Gastrocnemius medialis (tissue), 4 donors: ENCODE data around the gene ATP6V1B1. TPM values are rescaled to one million over a fixed set of nuclear protein-coding genes. Genes with fewer than 3 reads are reported as not detected.

Experiments used
- ATAC-seq, 2 donors: fragments of 150-250 bp; one replicate each; pipeline ENCODE4 v1.9.1; 2016
- DNase-seq, 2 donors: peaks; one replicate each; pipeline ENCODE4 v3.0.0-alpha.2; 2019
- H3K27ac ChIP-seq, 4 donors: fragments of 200-600 bp; sonication (generic); 1 replicate in 1 of 4; 2 replicates in 3 of 4; pipeline ENCODE4 v1.5.1; 2016 to 2018; ENCODE audit warnings: mild to moderate bottlenecking in 2 of 4, moderate library complexity in 1 of 4
- H3K27me3 ChIP-seq, 3 donors: fragments of 200-600 bp; sonication (generic) in 2 of 3; 1 replicate in 1 of 3; 2 replicates in 2 of 3; pipeline versions ENCODE4 v1.5.1 to v1.6.0; 2016 to 2019; ENCODE audit warnings: mild to moderate bottlenecking in 1 of 3, moderate library complexity in 1 of 3
- H3K36me3 ChIP-seq, 2 donors: fragments of 200-600 bp; sonication (generic) in 1 of 2; one replicate each; pipeline ENCODE4 v1.5.1; 2017 to 2018
- H3K4me1 ChIP-seq, 2 donors: fragments of 200-600 bp; sonication (generic) in 1 of 2; one replicate each; pipeline ENCODE4 v1.5.1; 2016 to 2017; ENCODE audit warnings: mild to moderate bottlenecking in 2 of 2
- H3K4me3 ChIP-seq, 4 donors: fragments of 200-600 bp; sonication (generic) in 3 of 4; 1 replicate in 1 of 4; 2 replicates in 3 of 4; pipeline ENCODE4 v1.5.1; 2016 to 2019; ENCODE audit warnings: mild to moderate bottlenecking in 2 of 4
- H3K9me3 ChIP-seq, 3 donors: fragments of 200-600 bp; sonication (generic) in 2 of 3; 1 replicate in 1 of 3; 2 replicates in 2 of 3; pipeline ENCODE4 v1.5.1; 2016 to 2019
- POLR2A ChIP-seq, 2 donors: fragments of 450-650 bp; IDR thresholded peaks; one replicate each; pipeline ENCODE4 v1.6.1; 2017; ENCODE audit warnings: antibody characterized with exemption in 2 of 2, mild to moderate bottlenecking in 2 of 2, moderate library complexity in 2 of 2
- in situ Hi-C, 4 donors: fragments of 200-750 bp; cut with MboI; loops; one replicate each; pipeline versions ENCODE4 v1.15.0 to v1.8.0; 2017; ENCODE audit warnings: low sequenced_read_pairs in 4 of 4
- intact Hi-C: fragments of 100-400 bp; cut with DNase I; formaldehyde crosslinking; loops from one replicate; pipeline ENCODE4 v1.15.1; 2023; ENCODE audit warnings: low total_unique reads
- total RNA-seq, 4 donors: library from RNA; depleted of rRNA; stranded (reverse); fragments of >200 nt; gene quantifications; one replicate each; pipeline versions ENCODE4 v1.1.0 to v1.2.3, GENCODE V29; 2016
- TF ChIP-seq, protein P1 (sequence below), 5 experiments: fragments of 450-650 bp in 3 of 5; fragments of 200-600 bp in 2 of 5; sonication (generic) in 2 of 5; IDR thresholded peaks in 4 of 5; conservative IDR thresholded peaks in 1 of 5; 1 replicate in 4 of 5; 2 replicates in 1 of 5; pipeline ENCODE4 v1.5.1; 2016 to 2019; ENCODE audit warnings: antibody characterized with exemption in 5 of 5, mild to moderate bottlenecking in 3 of 5, moderate library complexity in 3 of 5

The ATP6V1B1 gene
- total RNA-seq, 4 donors from 2014 or later, result 2.3 TPM; not detected in 3

DNA sequence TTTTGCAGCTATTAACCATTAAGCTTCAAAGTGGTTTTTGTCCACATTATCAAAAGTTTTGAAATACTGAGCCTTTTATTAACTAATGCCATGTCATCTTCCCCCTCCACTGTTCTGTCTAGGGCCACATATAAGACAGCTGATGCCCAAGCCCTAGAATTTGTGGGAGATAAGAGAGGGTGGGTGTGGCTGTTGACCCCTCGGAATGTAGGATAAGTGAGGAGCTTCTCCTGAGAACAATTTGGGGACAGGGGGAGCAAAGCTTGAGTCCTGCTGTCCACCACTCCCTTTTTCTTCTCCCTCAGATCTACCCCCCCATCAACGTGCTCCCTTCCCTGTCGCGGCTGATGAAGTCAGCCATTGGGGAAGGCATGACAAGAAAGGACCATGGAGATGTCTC lies 28.4 kb downstream of the ATP6V1B1 start:
- intact Hi-C loops (loop anchor here (2.0 kb wide), 1 partner anchor 31 kb away; the partner anchor contains the start of gene TEX261), in situ Hi-C loops (no loop called here)
- H3K27ac ChIP-seq, result no peak overlapping the region
- TF ChIP-seq POLR2A (IDR thresholded peaks at IDR 0.05), result no peak
- H3K4me3 ChIP-seq, result no peak overlapping the region
- no peak for DNase-seq
- H3K4me1 ChIP-seq, result peaks cover 0 to 3% of the 10 kb centered on the region in 2 donors
- ATAC-seq, result no peak
- no peaks in the 10 kb centered on the region for H3K36me3 ChIP-seq
- peaks cover 19 to 22% (median 20%) of the 10 kb centered on the region in 3 donors for H3K27me3 ChIP-seq
- H3K9me3 ChIP-seq, result no peaks in the 10 kb centered on the region

DNA sequence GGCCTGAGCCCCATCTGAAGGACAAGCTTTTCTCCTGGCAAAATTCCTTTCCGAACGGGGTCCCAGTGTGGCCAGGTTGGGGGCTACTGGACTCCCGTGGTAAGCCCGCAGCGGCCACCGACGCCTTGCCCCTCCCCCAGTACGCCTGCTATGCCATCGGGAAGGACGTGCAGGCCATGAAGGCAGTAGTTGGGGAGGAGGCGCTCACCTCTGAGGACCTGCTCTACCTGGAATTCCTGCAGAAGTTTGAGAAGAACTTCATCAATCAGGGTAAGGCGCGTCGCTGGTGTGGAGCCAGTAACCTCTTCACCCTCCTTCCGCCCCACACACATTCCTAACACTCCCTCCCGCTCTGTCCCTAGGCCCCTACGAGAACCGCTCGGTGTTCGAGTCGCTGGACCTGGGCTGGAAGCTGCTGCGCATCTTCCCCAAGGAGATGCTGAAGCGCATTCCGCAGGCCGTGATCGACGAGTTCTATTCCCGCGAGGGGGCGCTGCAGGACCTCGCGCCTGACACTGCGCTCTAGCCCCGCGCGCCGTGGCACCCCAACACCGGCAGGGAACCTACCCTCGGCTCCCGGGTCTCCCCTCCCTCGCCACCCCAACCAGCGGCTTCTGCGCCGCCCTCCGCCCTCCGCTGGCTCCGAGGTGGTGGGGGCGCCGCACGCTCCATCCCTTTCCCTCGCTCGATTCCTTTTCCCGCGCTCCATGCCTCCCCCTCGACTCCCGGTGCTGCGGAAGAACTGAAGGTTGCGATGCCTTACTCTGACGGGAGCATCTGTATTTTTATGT lies 29.1 kb downstream of the ATP6V1B1 start:
- peak overlapping the region; percentile 44 to 54 (median 50) for H3K4me3 ChIP-seq
- H3K36me3 ChIP-seq, result no peaks in the 10 kb centered on the region
- no peaks in the 10 kb centered on the region for H3K9me3 ChIP-seq
- TF ChIP-seq POLR2A (IDR thresholded peaks at IDR 0.05), result no peak
- TF ChIP-seq, protein P1, sequence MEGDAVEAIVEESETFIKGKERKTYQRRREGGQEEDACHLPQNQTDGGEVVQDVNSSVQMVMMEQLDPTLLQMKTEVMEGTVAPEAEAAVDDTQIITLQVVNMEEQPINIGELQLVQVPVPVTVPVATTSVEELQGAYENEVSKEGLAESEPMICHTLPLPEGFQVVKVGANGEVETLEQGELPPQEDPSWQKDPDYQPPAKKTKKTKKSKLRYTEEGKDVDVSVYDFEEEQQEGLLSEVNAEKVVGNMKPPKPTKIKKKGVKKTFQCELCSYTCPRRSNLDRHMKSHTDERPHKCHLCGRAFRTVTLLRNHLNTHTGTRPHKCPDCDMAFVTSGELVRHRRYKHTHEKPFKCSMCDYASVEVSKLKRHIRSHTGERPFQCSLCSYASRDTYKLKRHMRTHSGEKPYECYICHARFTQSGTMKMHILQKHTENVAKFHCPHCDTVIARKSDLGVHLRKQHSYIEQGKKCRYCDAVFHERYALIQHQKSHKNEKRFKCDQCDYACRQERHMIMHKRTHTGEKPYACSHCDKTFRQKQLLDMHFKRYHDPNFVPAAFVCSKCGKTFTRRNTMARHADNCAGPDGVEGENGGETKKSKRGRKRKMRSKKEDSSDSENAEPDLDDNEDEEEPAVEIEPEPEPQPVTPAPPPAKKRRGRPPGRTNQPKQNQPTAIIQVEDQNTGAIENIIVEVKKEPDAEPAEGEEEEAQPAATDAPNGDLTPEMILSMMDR (IDR thresholded peaks at IDR 0.05 in 4 of 5, conservative IDR thresholded peaks at IDR 0.05 in 1 of 5), result peak; percentile 27 to 76 (median 62)
- H3K27ac ChIP-seq, result no peak overlapping the region
- ATAC-seq (peak; percentile 45 to 53), DNase-seq (peak in 1 of 2 donors; percentile 23)
- H3K27me3 ChIP-seq, result peaks cover 19 to 22% (median 20%) of the 10 kb centered on the region in 3 donors
- in situ Hi-C loops, result no loop called here
- H3K4me1 ChIP-seq, result peaks cover 0 to 3% of the 10 kb centered on the region in 2 donors
- intact Hi-C loops, result loop anchor here (2.0 kb wide), 1 partner anchor 30 kb away; the partner anchor contains the start of gene TEX261

DNA sequence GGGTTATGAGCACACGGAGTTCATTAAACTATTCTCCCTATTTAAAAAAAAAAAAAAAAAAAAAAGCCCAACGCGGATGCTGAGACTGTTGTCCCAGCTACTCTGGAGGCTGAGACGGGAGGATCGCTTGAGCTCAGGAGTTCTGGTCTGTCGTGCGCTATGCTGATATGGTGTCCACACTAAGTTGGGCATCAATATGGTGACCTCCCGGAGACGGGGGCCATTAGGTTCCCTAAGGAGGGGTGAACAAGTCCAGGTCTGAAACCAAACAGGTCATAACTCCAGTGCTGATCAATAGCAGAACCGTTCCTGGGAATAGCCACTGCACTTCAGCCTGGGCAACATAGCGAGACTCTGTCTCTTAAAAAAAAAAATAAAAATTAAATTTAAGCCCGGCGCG lies 29.8 kb downstream of the ATP6V1B1 start:
- peaks cover 19 to 21% (median 20%) of the 10 kb centered on the region in 3 donors for H3K27me3 ChIP-seq
- DNase-seq (no peak), ATAC-seq (no peak)
- no peak for TF ChIP-seq POLR2A (IDR thresholded peaks at IDR 0.05)
- TF ChIP-seq, protein P1 (IDR thresholded peaks at IDR 0.05 in 4 of 5, conservative IDR thresholded peaks at IDR 0.05 in 1 of 5), result no peak
- intact Hi-C loops, result loop anchor here (2.0 kb wide), 1 partner anchor 29 kb away; the partner anchor contains the start of gene TEX261
- H3K4me3 ChIP-seq, result peak overlapping the region in 2 of 4 donors; percentile 47 to 54
- no peak overlapping the region for H3K27ac ChIP-seq
- no peaks in the 10 kb centered on the region for H3K9me3 ChIP-seq
- in situ Hi-C loops, result no loop called here
- H3K4me1 ChIP-seq, result peaks cover 0 to 3% of the 10 kb centered on the region in 2 donors
- H3K36me3 ChIP-seq, result no peaks in the 10 kb centered on the region

DNA sequence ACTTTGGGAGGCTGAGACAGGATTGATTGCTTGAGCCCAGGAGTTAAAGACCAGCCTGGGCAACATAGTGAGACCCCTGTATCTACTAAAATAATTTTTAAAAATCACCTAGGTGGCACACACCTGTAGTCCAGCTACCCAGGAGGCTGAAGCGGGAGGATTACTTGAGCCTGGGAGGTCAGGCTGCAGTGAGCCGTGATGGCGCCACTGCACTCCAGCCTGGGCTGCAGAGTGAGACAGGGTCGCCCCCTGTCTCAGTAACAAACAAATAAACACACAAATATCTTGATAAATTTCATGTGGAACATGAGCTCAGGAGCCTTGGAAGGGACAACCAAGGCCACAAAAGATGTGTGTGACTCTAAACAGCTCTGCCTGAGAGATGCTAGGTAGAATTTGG lies 31.0 kb downstream of the ATP6V1B1 start:
- H3K27me3 ChIP-seq, result peaks cover 19 to 23% (median 20%) of the 10 kb centered on the region in 3 donors
- DNase-seq, result no peak
- no peak for ATAC-seq
- intact Hi-C loops (no loop called here), in situ Hi-C loops (no loop called here)
- no peak overlapping the region for H3K4me3 ChIP-seq
- no peak for TF ChIP-seq POLR2A (IDR thresholded peaks at IDR 0.05)
- TF ChIP-seq, protein P1 (IDR thresholded peaks at IDR 0.05 in 4 of 5, conservative IDR thresholded peaks at IDR 0.05 in 1 of 5), result no peak
- H3K27ac ChIP-seq, result no peak overlapping the region
- no peaks in the 10 kb centered on the region for H3K9me3 ChIP-seq
- H3K36me3 ChIP-seq, result no peaks in the 10 kb centered on the region
- peaks cover 0 to 3% of the 10 kb centered on the region in 2 donors for H3K4me1 ChIP-seq

DNA sequence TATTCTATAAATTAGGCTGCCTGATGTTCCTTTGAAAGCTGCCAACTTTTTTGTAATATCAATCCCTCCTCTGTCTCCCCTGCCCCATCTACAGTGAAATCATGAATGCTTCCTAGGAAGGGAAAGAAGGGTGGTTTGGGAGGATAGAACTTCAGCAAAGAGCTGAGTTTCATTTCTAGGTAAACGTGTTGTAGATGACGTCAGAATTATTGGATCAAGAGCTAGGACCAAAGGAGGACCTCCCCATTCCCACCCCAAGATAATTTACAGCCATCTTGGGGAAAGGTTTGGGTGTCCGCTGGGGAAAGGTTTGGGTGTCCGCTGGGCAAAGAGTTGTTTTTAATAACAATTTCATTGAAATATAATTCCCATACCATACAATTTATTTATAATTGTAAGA lies 31.5 kb downstream of the ATP6V1B1 start:
- TF ChIP-seq, protein P1 (IDR thresholded peaks at IDR 0.05 in 4 of 5, conservative IDR thresholded peaks at IDR 0.05 in 1 of 5), result no peak
- no peaks in the 10 kb centered on the region for H3K9me3 ChIP-seq
- no peak overlapping the region for H3K27ac ChIP-seq
- DNase-seq (no peak), ATAC-seq (no peak)
- intact Hi-C loops, result no loop called here
- H3K4me1 ChIP-seq, result peaks cover 0 to 3% of the 10 kb centered on the region in 2 donors
- no peak overlapping the region for H3K4me3 ChIP-seq
- in situ Hi-C loops, result no loop called here
- H3K36me3 ChIP-seq, result no peaks in the 10 kb centered on the region
- H3K27me3 ChIP-seq, result peaks cover 19 to 23% (median 20%) of the 10 kb centered on the region in 3 donors
